Osteoblast (primary cell): ENCODE results near the gene MARCHF11. TPM values are rescaled to one million over a fixed set of nuclear protein-coding genes. Genes with fewer than 3 reads are reported as not detected.

ENCODE experiments used
- DNase-seq: peaks from one replicate; pipeline ENCODE4 v3.0.0; 2011; ENCODE audit warnings: low spot score, mixed read lengths; ENCODE audit not compliant: insufficient read length; ENCODE audit errors: missing footprints
- H2AFZ ChIP-seq: 2 replicates; pipeline ENCODE4 v1.6.0; 2011; ENCODE audit warnings: mild to moderate bottlenecking, low read length
- H3K27ac ChIP-seq: 2 replicates; pipeline ENCODE4 v1.5.1; 2011; ENCODE audit warnings: mild to moderate bottlenecking, low read depth, low read length, moderate library complexity
- H3K27me3 ChIP-seq: 2 replicates; pipeline ENCODE4 v1.6.0; 2012; ENCODE audit warnings: mild to moderate bottlenecking, control low read depth, inconsistent platforms, low read length, moderate library complexity; ENCODE audit not compliant: insufficient read depth
- H3K36me3 ChIP-seq: 2 replicates; pipeline ENCODE4 v1.5.1; 2011; ENCODE audit warnings: mild to moderate bottlenecking, low read length, control low read depth, moderate library complexity; ENCODE audit not compliant: insufficient read depth
- H3K4me1 ChIP-seq: 2 replicates; pipeline ENCODE4 v1.5.1; 2011; ENCODE audit warnings: mild to moderate bottlenecking, low read length, control low read depth, moderate library complexity; ENCODE audit not compliant: insufficient read depth
- H3K4me2 ChIP-seq: 2 replicates; pipeline ENCODE4 v1.6.0; 2011; ENCODE audit warnings: mild to moderate bottlenecking, low read length; ENCODE audit not compliant: insufficient read depth
- H3K4me3 ChIP-seq: fragments of 200-600 bp; sonication (generic); 3 replicates; pipeline ENCODE4 v1.5.1; 2012; ENCODE audit warnings: mild to moderate bottlenecking, low read length, inconsistent platforms; ENCODE audit not compliant: insufficient read depth
- H3K79me2 ChIP-seq: 2 replicates; pipeline ENCODE4 v1.6.0; 2012; ENCODE audit warnings: mild to moderate bottlenecking, low read length, control low read depth, inconsistent platforms; ENCODE audit not compliant: insufficient read depth
- H3K9me3 ChIP-seq: 2 replicates; pipeline ENCODE4 v1.5.1; 2011; ENCODE audit warnings: low read depth, low read length, control low read depth
- H4K20me1 ChIP-seq: 2 replicates; pipeline ENCODE4 v1.6.0; 2012; ENCODE audit warnings: mild to moderate bottlenecking, low read length, control low read depth; ENCODE audit not compliant: insufficient read depth
- total RNA-seq: library from RNA; depleted of rRNA; stranded (reverse); fragments of >200 nt; gene quantifications from 2 replicates; pipeline ENCODE4 v1.2.3, GENCODE V29; 2012
- TF ChIP-seq, protein P1 (sequence below): IDR thresholded peaks from 2 replicates; pipeline ENCODE4 v1.5.1; 2011; ENCODE audit warnings: mild to moderate bottlenecking, low read depth, low read length, moderate library complexity; ENCODE audit errors: extremely low read depth

The MARCHF11 gene
- total RNA-seq, 1 donor = not detected

DNA sequence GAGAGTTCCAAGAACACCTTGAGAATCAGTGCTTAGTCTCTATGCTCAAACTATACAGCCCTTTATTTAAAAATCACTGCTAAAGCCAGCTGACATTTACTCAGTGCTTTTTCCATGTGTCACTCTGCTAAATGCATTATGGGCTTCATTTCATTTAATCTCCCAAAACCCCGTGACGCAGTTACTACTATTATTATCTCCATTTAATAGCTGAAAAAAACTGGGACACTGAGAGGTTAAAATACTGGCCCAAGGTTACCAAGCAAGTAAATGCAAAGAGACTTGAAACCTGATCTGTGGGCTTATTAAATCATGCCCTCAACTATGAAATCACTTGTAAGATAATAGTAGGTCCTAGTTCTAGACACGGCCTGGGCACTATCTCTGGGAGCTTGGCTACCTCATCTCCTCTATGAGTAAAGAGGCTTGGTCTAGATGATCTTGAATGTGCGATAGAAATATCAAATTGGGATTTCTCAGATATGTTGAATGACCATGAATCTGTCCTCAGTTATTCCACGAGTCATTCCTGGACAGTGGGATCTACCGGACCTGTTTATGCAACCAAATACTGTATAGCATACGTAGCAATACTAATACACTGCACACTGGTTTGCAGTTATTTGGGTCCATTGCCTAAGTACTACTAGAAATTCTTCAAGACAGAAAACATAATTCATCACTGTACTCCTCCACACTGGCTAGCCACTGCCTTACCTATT is 32.3 kb downstream of the MARCHF11 start:
- Histone ChIP-seq H3K27me3 (no peaks in the 10 kb centered on the region), H3K27ac (no peak overlapping the region), H4K20me1 (no peaks in the 10 kb centered on the region), H3K9me3 (no peaks in the 10 kb centered on the region), H3K36me3 (no peaks in the 10 kb centered on the region), H3K4me2 (no peak overlapping the region), H3K79me2 (no peaks in the 10 kb centered on the region), H3K4me1 (no peaks in the 10 kb centered on the region), H2AFZ (no peak overlapping the region), H3K4me3 (no peak overlapping the region)
- TF ChIP-seq, protein P1, sequence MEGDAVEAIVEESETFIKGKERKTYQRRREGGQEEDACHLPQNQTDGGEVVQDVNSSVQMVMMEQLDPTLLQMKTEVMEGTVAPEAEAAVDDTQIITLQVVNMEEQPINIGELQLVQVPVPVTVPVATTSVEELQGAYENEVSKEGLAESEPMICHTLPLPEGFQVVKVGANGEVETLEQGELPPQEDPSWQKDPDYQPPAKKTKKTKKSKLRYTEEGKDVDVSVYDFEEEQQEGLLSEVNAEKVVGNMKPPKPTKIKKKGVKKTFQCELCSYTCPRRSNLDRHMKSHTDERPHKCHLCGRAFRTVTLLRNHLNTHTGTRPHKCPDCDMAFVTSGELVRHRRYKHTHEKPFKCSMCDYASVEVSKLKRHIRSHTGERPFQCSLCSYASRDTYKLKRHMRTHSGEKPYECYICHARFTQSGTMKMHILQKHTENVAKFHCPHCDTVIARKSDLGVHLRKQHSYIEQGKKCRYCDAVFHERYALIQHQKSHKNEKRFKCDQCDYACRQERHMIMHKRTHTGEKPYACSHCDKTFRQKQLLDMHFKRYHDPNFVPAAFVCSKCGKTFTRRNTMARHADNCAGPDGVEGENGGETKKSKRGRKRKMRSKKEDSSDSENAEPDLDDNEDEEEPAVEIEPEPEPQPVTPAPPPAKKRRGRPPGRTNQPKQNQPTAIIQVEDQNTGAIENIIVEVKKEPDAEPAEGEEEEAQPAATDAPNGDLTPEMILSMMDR = no peak
- no peak for DNase-seq

DNA sequence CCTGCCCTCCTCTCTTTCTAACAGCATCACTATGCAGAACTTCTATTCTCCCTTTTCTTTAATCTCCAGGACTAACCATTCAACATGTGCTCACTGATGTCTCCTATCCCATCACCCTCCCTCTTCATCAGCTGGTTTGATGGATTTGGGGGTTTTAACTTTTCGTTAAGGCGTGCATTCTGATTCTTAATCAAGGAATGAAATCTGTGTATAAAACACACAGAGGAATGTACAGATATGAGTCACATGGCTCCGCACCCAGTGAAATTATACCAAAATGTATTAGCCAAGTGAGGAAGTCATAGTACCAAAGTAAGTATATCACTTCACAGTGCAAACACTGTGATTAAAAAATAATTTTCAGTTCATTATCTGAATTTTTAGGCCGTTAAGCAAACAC is 35.2 kb downstream of the MARCHF11 start:
- H3K4me2 ChIP-seq = no peak overlapping the region
- H3K9me3 ChIP-seq = no peaks in the 10 kb centered on the region
- no peak overlapping the region for H2AFZ ChIP-seq
- no peaks in the 10 kb centered on the region for H3K27me3 ChIP-seq
- H4K20me1 ChIP-seq = no peaks in the 10 kb centered on the region
- no peak overlapping the region for H3K27ac ChIP-seq
- DNase-seq = no peak
- TF ChIP-seq, protein P1 = no peak
- no peaks in the 10 kb centered on the region for H3K4me1 ChIP-seq
- H3K79me2 ChIP-seq = no peaks in the 10 kb centered on the region
- no peak overlapping the region for H3K4me3 ChIP-seq
- no peaks in the 10 kb centered on the region for H3K36me3 ChIP-seq

DNA sequence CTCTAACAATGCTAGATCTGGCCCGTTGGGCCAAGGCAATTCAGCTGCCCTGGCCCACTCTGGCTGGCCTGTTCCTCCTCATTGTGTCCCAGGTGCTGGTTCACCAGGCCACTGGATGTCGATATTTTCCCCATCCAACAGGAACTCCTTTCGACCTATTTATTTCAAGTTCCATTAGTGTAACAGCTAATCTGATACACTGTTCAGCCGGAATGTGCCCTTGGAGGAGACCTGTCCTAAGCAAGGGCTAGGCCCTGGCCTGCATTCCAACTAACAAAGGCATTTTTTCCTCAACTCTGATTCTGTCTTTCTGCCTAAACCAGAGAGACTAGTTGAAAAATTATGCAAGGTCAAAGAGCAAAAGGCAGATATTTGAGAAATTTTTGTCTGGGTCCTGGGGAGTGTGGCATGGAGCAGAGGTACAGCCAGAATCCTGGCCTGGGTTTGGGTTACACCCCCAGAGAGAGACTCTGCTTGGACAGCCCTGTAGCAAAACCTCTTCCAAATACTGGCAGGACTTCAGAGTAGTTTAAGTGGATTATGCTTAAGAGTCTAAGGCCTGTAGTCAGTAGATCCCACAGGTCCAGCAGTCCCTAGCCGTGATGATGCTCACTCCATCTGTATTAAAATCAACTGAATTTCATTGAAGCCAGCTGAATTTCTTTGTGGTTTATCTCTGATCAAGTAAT is 36.1 kb downstream of the MARCHF11 start:
- Histone ChIP-seq H3K27me3 (no peaks in the 10 kb centered on the region), H3K27ac (no peak overlapping the region), H2AFZ (no peak overlapping the region), H3K36me3 (no peaks in the 10 kb centered on the region), H4K20me1 (no peaks in the 10 kb centered on the region), H3K79me2 (no peaks in the 10 kb centered on the region), H3K4me2 (no peak overlapping the region), H3K4me1 (no peaks in the 10 kb centered on the region), H3K4me3 (no peak overlapping the region), H3K9me3 (no peaks in the 10 kb centered on the region)
- TF ChIP-seq, protein P1 = no peak
- DNase-seq = no peak

DNA sequence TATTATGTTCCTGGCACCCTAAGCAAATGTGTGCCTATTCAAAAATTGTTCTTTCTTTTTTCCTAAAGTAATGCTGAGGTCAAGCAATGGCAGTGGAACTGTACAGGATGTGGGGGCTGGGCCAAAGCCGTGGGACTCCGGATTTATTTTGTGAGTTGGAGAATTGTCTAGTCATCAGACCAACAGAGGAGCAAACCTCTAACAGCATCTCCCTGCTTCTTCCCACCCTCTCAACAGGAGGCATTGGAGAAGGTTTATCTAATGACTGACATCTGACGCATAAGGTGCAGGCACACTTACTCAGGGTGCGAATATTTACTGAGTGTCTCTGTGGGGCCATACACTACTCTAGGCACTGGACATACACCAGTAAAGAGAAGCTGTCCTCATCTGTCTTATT is 38.6 kb downstream of the MARCHF11 start:
- Histone ChIP-seq H2AFZ (no peak overlapping the region), H3K9me3 (no peaks in the 10 kb centered on the region), H3K4me2 (no peak overlapping the region), H3K27me3 (no peaks in the 10 kb centered on the region), H3K4me3 (no peak overlapping the region), H3K36me3 (no peaks in the 10 kb centered on the region), H3K27ac (no peak overlapping the region), H3K79me2 (no peaks in the 10 kb centered on the region), H4K20me1 (no peaks in the 10 kb centered on the region), H3K4me1 (no peaks in the 10 kb centered on the region)
- TF ChIP-seq, protein P1 = no peak
- DNase-seq = no peak
